HG02571 (cell line): Measurements from ENCODE around the gene RILP.

Experiments used
- ATAC-seq: cut with Tn5 transposase; IDR thresholded peaks from one replicate; pipeline ENCODE4 v1.9.1; 2021; ENCODE audit warnings: mild to moderate bottlenecking, moderate library complexity; ENCODE audit not compliant: unreplicated experiment

Gene RILP

DNA sequence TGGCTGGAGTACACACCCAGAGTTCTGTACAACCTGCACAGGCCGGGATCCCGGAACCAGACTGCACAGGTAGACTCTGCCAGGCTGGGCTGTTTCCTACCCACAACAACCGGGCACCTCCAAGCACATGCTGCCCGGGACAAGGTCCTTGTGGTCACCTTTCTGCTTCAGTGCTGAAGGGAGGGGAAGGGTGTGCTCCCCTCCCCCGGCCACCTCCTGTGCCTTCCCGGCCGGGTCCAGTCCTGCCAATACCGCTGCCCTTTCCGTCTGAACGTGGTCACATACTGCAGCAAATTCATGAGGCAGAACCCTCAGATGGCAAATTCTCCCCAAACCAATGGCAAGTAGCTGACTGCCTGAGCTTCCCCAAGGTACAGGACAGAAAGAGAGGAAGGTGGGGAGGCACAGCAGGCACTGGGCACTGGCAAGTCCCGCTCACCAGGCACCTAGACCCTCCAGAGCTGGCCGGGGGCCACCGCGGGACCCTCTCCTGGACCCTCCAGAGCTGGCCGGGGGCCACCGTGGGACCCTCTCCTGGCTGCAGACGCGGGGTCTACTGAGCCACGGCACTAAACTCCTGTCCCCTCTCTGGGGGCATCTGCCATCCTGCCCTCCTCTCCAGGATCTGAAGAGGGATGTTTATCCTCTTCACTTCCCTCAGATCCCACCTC is 43.9 kb downstream of the RILP start:
- no peak for ATAC-seq

DNA sequence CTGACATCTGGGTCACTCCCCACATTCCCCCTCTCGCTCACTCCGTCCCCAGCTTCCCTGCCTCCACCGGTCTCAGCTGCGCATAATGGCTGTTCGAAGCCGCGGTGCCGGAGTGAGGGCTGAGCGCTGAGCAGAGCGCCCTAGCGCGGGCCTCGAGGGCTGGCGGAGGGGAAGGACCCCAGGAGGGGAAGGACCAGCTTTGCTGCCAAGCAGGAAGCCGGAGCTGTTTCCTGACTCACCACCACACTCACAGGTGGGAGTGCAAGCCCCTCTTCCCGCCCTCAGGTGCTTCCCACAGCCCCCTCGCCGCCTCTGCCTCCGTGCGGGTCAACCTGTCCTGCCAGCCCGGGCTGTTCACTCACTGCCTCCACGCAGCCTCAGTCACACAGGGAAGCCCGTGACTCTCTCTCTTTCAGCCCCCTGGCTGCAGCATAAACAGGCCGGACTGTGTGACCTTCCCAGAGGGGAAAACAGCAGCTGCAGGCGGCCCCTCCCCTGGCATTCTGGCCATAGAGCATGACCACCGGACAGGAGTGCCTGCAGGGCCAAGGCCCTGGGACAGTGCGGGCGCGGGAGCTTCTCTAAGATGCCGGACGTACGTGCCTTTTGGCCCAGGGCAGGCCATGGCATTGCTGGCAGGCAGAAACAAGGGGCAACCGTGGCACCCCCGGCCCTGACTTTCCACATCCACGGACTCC is 44.7 kb downstream of the RILP start:
- ATAC-seq, result no peak

DNA sequence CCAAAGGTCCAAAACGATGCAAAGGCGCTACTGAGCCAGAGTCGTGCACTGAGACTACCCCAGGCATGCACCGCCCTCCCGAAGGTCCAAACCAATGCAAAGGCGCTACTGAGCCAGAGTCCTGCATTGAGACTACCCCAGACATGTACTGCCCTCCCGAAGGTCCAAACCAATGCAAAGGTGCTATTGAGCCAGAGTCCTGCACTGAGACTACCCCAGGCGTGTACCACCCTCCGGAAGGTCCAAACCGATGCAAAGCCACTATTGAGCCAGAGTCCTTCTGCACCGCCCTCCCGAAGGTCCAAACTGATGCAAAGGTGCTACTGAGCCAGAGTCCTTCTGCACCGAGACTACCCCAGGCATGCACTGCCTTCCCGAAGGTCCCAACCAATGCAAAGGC is 48.1 kb downstream of the RILP start:
- ATAC-seq, result no peak

DNA sequence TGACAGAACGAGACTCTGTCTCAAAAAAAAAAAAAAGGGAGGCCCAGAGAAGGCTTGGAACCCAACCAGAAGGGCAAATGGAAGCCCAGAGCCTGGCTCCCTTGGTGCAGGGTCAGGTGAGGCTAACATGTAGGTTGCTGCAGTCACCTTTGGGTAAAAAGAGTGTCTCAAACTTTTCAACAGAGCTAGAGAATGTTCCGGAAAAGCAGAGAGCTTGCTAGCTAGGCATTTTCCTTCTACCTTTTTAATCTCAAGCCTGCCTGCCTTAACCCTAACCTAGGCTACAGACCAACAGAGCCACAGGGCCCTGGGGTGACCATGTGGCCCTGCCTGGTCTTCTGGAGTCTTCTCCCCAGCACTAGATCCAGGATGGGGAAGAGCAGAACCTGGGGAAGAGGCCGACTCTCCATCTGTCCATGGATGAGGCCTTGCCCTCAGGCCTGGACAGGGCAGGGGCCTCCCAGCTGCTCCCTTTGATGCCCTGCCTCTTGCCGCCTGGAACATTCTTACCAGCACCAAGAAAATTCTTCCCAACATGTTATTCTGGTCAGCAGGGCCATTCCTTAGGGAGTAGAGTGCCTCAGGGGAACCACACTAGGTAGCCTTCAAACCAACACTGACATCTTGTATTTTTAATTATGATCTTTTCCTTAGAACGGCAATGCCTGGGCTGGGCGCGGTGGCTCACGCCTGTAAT is 51.1 kb downstream of the RILP start:
- no peak for ATAC-seq

DNA sequence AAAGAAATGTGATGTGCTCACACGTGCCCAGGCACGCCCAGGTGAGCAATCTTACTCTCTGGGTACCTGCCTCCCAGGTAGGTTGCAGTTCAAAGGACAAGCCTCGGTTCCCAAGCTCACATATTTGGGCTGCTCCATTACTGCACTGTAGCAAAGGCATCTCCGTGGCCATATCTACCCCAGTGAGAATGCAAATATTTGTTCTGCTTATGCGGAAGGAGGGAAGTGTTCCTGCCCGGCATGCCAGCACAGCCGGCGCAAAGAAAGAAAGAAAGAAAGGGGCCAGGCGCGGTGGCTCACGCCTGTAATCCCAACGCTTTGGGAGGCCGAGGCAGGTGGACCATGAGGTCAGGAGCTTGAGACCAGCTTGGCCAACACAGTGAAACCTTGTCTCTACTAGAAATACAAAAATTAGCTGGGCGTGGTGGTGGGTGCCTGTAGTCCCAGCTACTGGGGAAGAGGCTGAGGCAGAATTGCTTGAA is 51.8 kb downstream of the RILP start:
- ATAC-seq, result no peak
